ENCODE data around the gene C12orf54.
"Not testable (repeated sequence)": the region's sequence is repeated elsewhere in the genome, so short reads cannot be mapped to it uniquely, and the experiment has no call there.

GRCh38 chr12:48506836-48507235 lies 24.5 kb downstream of the C12orf54 start:
- not testable (repeated sequence) for TF ChIP-seq POLR2A (IDR thresholded peaks at IDR 0.05; ENCODE audit: insufficient read depth in 1 of 2, low read depth in 2 of 2, low read length in 2 of 2); ZNF263 (CRISPR knock-in tag; IDR thresholded peaks at IDR 0.05); TOPORS (CRISPR knock-in tag; IDR thresholded peaks at IDR 0.05); RFX1 (IDR thresholded peaks at IDR 0.05); ZBTB49 (CRISPR knock-in tag; IDR thresholded peaks at IDR 0.05; ENCODE audit: borderline replicate concordance); THAP11 (CRISPR knock-in tag; IDR thresholded peaks at IDR 0.05)
